Measurements from ENCODE around the gene ARL5C.
"Not testable (repeated sequence)": the region's sequence is repeated elsewhere in the genome, so short reads cannot be mapped to it uniquely, and the experiment has no call there.

ARL5C gene

DNA sequence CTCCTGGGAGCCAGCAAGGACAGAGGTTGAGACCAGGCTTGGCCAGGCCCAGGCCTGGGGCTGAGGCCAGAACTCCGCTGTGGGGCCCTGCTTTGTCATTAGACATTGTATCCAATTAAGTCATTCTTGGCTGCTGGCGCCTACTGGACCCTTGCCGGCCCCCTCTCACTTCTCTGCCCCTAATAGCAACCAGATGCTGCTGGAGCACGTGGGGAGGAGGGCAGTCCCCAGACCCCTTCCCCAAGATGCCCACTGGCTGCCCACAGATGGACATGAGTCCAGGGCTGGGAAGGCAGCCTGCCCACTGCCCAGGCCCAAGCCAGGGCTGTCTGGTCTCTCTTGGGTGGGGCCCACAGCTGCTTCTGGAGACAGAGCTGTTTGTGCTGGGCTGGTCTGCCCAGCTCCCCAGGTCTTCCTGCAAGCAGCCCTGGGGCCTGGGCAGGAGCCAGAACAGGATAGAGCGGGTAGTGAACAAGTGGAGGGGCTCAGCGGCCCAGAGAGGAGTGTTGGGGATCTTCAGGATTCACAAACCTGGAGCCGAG is 22.3 kb downstream of the ARL5C start:
- no peak for DNase-seq (ENCODE audit: low read depth in 4 of 4, low spot score in 1 of 4)

DNA sequence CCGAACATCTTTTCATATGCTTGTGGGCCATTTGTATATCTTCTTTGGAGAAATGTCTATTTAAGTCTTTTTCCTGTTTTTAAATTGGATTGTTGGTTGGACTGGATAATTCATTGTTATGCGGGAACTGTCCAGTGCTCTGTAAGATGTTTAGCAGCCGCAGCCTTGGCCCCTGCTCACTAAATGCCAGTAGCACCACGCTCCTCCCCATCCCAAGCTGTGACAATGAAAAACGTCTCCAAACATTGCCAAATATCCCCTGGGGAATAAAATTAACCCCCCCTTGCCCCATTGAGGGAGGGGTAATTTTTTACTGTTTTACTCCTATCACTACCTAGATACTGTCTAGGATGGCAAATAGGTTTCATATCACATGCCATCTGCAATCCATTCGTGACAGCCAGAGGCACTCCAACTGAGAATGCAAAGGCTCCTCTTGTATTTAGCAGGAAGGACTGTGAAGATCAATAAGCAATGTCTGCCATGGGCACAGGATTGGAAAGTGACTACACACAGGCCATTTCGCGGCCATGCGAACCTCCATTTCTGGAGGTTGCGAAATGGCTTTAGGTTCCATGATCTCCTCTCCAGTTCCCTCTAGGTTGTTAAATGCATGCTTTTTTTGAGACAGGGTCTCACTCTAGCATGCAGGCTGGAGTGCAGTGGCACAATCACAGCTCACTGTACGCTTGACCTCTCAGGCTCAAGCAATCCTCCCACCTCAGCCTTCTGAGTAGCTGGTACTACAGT is 23.9 kb downstream of the ARL5C start:
- no peak for DNase-seq (ENCODE audit: low read depth in 4 of 4, low spot score in 1 of 4)

DNA sequence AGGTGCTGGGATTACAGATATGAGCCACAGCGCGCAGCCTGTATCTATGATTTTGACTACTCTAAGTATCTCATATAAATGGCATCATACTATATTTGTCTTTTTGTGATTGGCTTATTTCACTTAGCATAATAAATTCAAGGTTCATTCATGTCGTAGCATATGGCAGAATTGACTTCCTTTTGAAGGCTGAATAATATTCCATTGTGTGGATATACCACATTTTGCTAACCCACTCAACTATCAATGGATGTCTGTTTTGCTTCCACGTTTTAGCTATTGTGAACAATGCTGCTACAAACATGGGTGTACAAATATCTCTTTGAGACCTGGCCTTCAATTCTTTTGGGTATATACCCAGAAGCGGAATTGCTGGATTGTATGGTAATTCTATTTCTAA is 24.7 kb downstream of the ARL5C start:
- no peak for DNase-seq (ENCODE audit: low read depth in 4 of 4, low spot score in 1 of 4)

- no peak for DNase-seq (ENCODE audit: low read depth in 4 of 4, low spot score in 1 of 4)
Measured at GRCh38 chr17:39139561-39139960, 26.4 kb downstream of the ARL5C start.

GRCh38 chr17:39139161-39139511 is 26.8 kb downstream of the ARL5C start:
- DNase-seq (ENCODE audit: low read depth in 4 of 4, low spot score in 1 of 4), result no peak

DNA sequence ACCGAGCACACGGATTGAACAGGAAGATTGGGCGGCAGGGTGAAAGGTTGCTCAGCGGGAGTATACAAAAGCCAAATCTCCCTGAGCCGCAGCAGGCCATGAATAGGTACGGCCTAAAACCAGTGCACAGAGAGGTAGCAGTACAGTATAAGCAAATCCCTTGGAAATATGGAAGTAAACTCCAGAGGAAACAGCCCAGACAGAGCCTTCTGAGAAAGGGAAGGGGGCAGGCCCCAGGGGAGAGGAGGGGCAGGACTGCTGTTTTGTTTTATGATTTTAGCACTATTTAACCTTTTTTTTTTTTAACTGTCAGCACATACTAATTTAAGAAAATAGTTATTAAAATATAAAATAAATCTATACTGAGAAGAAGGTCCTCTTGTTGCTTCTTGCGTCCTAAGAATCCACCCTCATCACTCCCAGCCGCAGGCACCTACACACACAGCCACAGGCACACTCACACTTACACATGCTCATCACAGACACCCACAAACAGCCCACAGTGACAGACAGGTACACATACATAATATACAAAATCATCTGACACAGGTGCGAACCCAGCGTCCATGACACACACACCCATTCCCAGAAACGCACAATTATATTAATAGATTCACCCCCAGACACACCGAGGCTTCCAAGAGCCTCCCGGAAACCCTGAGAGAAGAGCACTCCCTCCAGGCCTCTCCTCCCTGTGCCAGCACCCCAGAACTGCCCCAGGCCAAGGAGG is 27.4 kb downstream of the ARL5C start:
- no peak for DNase-seq (ENCODE audit: low read depth in 4 of 4, low spot score in 1 of 4)

DNA sequence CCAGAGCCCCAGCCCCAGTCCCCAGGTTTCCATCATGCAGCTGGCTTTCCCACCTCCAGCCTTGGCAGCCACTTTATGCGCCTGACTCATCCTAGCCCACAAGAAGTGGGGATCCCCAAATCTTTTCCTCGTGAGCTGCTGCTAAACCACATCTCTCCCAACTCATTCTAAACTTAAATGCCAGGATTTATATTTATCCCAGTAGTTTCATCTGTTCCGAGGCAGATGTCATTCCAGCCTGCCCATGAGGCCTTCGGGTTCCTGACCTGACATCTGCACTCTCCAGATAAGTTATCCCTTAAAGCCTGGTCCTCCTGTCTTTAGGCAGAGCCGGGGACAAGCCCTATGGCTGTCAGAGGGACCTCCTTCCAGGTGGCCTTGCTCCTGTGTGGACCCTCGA is 31.1 kb downstream of the ARL5C start:
- no peak for DNase-seq (ENCODE audit: low read depth in 4 of 4, low spot score in 1 of 4)

- no peak for DNase-seq (ENCODE audit: low read depth in 4 of 4, low spot score in 1 of 4)
Measured at GRCh38 chr17:39132192-39132610, 33.8 kb downstream of the ARL5C start.

GRCh38 chr17:39131616-39132015 is 34.3 kb downstream of the ARL5C start:
- DNase-seq (ENCODE audit: low read depth in 4 of 4, low spot score in 1 of 4), result no peak

DNA sequence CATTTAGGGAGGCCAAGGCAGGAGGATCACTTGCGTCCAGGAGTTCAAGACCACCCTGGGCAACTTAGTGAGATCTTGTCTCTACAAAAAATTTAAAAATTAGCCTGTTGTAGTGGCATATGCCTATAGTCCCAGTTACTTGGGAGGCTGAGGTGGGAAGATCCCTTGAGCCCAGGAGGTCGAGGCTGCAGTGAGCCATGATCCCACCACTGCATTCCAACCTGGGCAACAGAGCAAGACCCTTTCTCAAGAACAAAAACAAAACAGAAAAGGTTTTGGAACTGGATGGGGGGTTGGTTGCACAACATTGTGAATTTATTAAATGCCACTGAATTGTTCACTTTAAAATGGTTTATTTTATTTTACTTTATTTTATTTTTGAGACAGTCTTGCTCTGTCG is 35.8 kb downstream of the ARL5C start:
- no peak for DNase-seq (ENCODE audit: low read depth in 4 of 4, low spot score in 1 of 4)

GRCh38 chr17:39129544-39129943 is 36.4 kb downstream of the ARL5C start:
- not testable (repeated sequence) for DNase-seq (ENCODE audit: low read depth in 4 of 4, low spot score in 1 of 4)

DNA sequence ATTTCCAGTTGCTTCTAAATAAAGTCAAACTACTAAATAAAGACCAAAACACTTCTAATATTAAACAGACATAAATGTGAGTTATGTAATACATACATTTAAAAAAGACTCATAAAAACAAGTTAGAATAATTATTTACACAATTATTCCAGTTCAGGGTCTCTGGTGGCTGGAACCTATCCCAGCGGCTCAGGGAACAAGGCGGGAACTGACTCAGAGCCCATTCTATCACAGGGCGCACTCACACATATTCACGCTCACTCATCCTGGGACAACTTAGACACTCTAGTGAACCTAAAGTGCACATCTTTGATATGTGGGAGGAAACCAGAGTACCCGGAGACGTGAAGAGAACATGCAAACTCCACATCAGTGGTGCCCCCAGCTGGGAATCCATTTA is 39.5 kb downstream of the ARL5C start:
- DNase-seq (ENCODE audit: low read depth in 4 of 4, low spot score in 1 of 4), result no peak

- no peak for DNase-seq (ENCODE audit: low read depth in 4 of 4, low spot score in 1 of 4)
Measured at GRCh38 chr17:39125143-39125875, 40.7 kb downstream of the ARL5C start.

GRCh38 chr17:39123627-39124026 is 42.3 kb downstream of the ARL5C start:
- no peak for DNase-seq (ENCODE audit: low read depth in 4 of 4, low spot score in 1 of 4)

DNA sequence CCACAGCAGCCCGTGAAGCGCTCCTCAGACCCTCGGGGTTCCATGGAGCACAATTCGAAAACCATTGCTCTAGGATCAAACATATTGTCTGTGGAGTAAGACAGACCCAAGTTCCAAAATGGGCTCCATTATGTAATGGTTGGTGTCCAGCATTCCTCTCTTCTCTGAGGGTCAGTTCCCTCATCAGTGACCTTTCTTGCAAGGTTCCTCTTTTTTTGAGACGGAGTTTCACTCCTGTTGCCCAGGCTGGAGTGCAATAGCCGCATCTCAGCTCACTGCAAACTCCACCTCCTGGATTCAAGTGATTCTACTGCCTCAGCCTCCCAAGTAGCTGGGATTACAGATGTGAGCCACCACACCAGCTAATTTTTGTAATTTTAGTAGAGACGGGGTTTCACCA is 43.0 kb downstream of the ARL5C start:
- DNase-seq (ENCODE audit: low read depth in 4 of 4, low spot score in 1 of 4), result no peak

DNA sequence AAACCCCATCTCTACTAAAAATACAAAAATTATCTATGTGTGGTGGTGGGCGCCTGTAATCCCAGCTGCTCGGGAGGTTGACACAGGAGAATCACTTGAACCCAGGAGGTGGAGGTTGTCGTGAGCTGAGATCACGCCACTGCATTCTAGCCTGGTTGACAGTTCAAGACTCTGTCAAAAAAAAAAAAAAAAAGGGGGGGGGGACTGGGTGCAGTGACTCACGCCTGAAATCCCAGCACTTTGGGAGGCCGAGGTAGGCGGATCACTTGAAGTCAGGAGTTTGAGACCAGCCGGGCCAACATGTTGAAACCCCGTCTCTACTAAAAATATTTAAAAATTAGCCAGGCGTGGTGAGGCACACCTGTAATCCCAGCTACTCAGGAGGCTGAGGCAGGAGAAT is 44.0 kb downstream of the ARL5C start:
- DNase-seq (ENCODE audit: low read depth in 4 of 4, low spot score in 1 of 4), result not testable (repeated sequence)

GRCh38 chr17:39118674-39119419 is 47.1 kb downstream of the ARL5C start:
- no peak for DNase-seq (ENCODE audit: low read depth in 4 of 4, low spot score in 1 of 4)

DNA sequence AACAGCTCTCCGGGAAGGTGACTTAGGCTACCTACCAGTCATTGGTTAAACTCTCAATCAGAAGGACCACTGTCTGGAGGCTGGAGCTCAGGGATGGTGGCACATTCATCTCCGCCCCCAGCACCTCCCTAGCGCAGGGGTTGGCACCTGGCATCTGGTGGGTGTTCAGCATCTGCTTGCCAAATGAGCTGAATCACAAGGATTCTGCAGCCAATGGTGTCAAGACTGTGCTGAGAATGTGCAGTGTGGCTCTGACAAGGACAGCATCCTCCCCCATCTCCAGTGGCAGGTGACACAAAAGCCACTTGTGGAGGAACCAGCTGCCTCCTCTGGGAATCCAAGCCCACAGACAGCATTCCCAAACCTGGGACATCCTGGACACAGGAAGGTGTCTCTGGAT is 49.7 kb downstream of the ARL5C start:
- no peak for DNase-seq (ENCODE audit: low read depth in 4 of 4, low spot score in 1 of 4)

- DNase-seq (ENCODE audit: low read depth in 4 of 4, low spot score in 1 of 4), result no peak
Measured at GRCh38 chr17:39115135-39115534, 50.8 kb downstream of the ARL5C start.

- no peak for DNase-seq (ENCODE audit: low read depth in 4 of 4, low spot score in 1 of 4)
Measured at GRCh38 chr17:39114723-39115122, 51.2 kb downstream of the ARL5C start.

DNA sequence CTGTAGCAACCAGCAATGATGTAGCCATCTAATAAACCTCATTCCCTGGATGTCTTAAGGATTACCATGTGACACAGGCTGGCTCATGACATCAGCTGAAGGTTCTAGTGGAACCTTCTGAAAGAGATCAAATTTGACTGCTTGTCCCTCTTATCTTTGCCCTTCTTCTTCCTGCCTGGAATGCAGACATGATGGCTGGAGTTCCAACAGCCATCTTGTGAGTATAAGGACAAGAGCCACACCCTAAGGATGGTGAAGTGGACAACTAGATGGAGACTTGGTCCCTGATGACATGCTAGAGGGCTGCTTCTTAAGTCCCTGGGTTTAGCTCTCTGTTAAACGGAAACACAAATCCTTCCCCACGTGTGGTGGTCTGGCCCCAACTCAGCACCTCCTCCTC is 52.1 kb downstream of the ARL5C start:
- DNase-seq (ENCODE audit: low read depth in 4 of 4, low spot score in 1 of 4), result no peak

Measured in stimulated activated CD4-positive, alpha-beta T cell treated with anti-CD3 and anti-CD28 coated beads, Interleukin-1b, Interleukin-23, amount 100 ng/mL, for 24 hours (primary cell).